Kidney (tissue), 14 donors: ENCODE data around the gene ORC4. TPM values are rescaled to one million over a fixed set of nuclear protein-coding genes. Genes with fewer than 3 reads are reported as not detected.

Source experiments
- DNase-seq, 5 donors: peaks; one replicate each; pipeline ENCODE4 v3.0.0-alpha.2; 2013 to 2020
- FAIRE-seq: peaks from 2 replicates; lab custom pipeline; 2012; peaks lifted over from hg19 to GRCh38; lab: Jason Lieb, UNC
- H3K27ac ChIP-seq, 2 donors: one replicate each; pipeline ENCODE4 v1.7.0; 2013; ENCODE audit warnings: low read depth in 2 of 2, low read length in 2 of 2, inconsistent platforms in 1 of 2
- H3K27me3 ChIP-seq: one replicate; pipeline ENCODE4 v1.7.1; 2013; ENCODE audit warnings: low read length, inconsistent platforms; ENCODE audit not compliant: control insufficient read depth, insufficient read depth
- H3K36me3 ChIP-seq, 3 donors: one replicate each; pipeline versions ENCODE4 v1.7.0 to v1.7.1; 2013; ENCODE audit warnings: low read length in 3 of 3, control low read depth in 1 of 3, inconsistent platforms in 1 of 3; ENCODE audit not compliant: insufficient read depth in 3 of 3, control insufficient read depth in 2 of 3
- H3K4me1 ChIP-seq, 3 donors: one replicate each; pipeline versions ENCODE4 v1.7.0 to v1.7.1; 2013; ENCODE audit warnings: low read length in 3 of 3, inconsistent platforms in 1 of 3, low read depth in 1 of 3; ENCODE audit not compliant: control insufficient read depth in 2 of 3, insufficient read depth in 2 of 3
- H3K4me3 ChIP-seq, 3 donors: one replicate each; pipeline versions ENCODE4 v1.7.0 to v1.8.1; 2013; ENCODE audit warnings: low read length in 3 of 3, control low read depth in 1 of 3, inconsistent platforms in 1 of 3
- H3K9ac ChIP-seq, 3 donors: one replicate each; pipeline versions ENCODE4 v1.7.0 to v1.7.1; 2013; ENCODE audit warnings: low read length in 3 of 3, control low read depth in 1 of 3, inconsistent platforms in 1 of 3
- H3K9me3 ChIP-seq, 3 donors: one replicate each; pipeline versions ENCODE4 v1.7.0 to v1.7.1; 2013; ENCODE audit warnings: low read length in 3 of 3, control low read depth in 1 of 3, inconsistent platforms in 1 of 3; ENCODE audit not compliant: control insufficient read depth in 2 of 3, insufficient read depth in 1 of 3
- intact Hi-C: fragments of 100-400 bp; cut with DNase I; formaldehyde crosslinking; loops from one replicate; pipeline ENCODE4 v1.11.1; 2022
- polyA plus RNA-seq: library from polyadenylated mRNA; stranded (reverse); fragments of 350-450 nt; fragmentation: Illumina TruSeq; extraction: RNeasy Lipid Tissue Mini Kit (QIAGEN cat#74804); gene quantifications from one replicate; pipeline ENCODE4 v1.2.3, GENCODE V29; 2014; ENCODE audit warnings: low read depth, low replicate concordance; ENCODE audit not compliant: insufficient read depth
- total RNA-seq: library from RNA; stranded (reverse); fragmentation: NEBNext Ultra II Directional; extraction: Animal tissue kit (Norgen Biotek cat#: 25700); gene quantifications from one replicate; pipeline ENCODE4 v1.2.1, GENCODE V29; 2021
- TF ChIP-seq, protein P1 (sequence below): IDR thresholded peaks from 3 replicates; pipeline ENCODE4 v1.5.1; 2012; ENCODE audit warnings: mild to moderate bottlenecking, moderate library complexity, borderline replicate concordance; ENCODE audit not compliant: insufficient read depth; ENCODE audit errors: extremely low read depth
- donor health status: control.
- donor health status: control.
- donor health status: control.
- donor health status: control.
- donor health status: control.
- donor health status: DM: yes; HTN: yes; CAD: no.
- donor health status: Normal renal cell carcinoma (clear cell type).

The ORC4 gene
- total and polyA plus RNA-seq, 2 donors from 2014 or later, result 34.5 to 49.7 TPM

DNA sequence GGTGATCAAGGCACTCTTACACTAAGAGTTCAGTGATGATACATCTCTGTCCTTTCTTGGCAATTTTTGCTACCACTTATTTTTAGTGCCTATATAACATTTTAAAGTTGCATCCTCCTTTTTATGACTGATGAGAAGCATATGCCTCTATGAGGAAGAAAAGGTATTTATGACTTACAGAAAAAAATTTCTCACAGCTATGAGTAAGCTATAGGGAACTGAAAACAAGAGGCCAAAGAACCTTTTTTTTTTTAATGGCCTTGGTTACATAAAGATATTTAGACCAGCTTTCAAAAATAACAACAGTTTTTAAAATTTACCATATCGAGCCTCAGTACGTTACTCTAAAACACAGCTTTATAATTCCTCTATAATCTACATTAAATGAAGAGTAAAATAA lies 21.7 kb upstream of the ORC4 start:
- intact Hi-C loops, result no loop called here
- TF ChIP-seq, protein P1, sequence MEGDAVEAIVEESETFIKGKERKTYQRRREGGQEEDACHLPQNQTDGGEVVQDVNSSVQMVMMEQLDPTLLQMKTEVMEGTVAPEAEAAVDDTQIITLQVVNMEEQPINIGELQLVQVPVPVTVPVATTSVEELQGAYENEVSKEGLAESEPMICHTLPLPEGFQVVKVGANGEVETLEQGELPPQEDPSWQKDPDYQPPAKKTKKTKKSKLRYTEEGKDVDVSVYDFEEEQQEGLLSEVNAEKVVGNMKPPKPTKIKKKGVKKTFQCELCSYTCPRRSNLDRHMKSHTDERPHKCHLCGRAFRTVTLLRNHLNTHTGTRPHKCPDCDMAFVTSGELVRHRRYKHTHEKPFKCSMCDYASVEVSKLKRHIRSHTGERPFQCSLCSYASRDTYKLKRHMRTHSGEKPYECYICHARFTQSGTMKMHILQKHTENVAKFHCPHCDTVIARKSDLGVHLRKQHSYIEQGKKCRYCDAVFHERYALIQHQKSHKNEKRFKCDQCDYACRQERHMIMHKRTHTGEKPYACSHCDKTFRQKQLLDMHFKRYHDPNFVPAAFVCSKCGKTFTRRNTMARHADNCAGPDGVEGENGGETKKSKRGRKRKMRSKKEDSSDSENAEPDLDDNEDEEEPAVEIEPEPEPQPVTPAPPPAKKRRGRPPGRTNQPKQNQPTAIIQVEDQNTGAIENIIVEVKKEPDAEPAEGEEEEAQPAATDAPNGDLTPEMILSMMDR, result no peak
- no peaks in the 10 kb centered on the region for H3K27me3 ChIP-seq
- H3K4me1 ChIP-seq, result no peaks in the 10 kb centered on the region
- DNase-seq (no peak), FAIRE-seq (no peak)
- no peak overlapping the region for H3K4me3 ChIP-seq
- no peaks in the 10 kb centered on the region for H3K36me3 ChIP-seq
- no peak overlapping the region for H3K9ac ChIP-seq
- H3K27ac ChIP-seq, result no peak overlapping the region
- no peaks in the 10 kb centered on the region for H3K9me3 ChIP-seq

DNA sequence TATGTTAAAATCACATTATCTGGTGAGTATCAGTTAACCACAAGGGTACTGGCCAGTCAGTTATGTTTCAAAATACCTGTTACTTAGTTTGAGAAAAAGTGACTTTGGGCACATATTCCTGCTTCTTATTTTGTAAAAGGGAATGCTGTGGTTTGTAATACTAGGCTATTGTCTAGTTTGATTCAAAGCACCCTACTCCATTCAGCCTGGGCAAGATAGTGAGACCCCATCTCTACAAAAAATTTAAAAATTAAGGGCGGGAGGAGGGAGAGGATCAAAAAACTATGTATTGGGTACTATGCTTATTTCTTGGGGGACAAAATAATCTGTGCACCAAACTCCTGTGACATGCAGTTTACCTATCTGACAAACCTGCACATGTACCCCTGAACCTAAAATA lies 19.2 kb upstream of the ORC4 start:
- H3K27ac ChIP-seq, result no peak overlapping the region
- H3K36me3 ChIP-seq, result no peaks in the 10 kb centered on the region
- no peak overlapping the region for H3K9ac ChIP-seq
- no peak overlapping the region for H3K4me3 ChIP-seq
- DNase-seq (no peak), FAIRE-seq (no peak)
- no peaks in the 10 kb centered on the region for H3K27me3 ChIP-seq
- TF ChIP-seq, protein P1, result no peak
- no peaks in the 10 kb centered on the region for H3K4me1 ChIP-seq
- intact Hi-C loops, result no loop called here
- H3K9me3 ChIP-seq, result no peaks in the 10 kb centered on the region

DNA sequence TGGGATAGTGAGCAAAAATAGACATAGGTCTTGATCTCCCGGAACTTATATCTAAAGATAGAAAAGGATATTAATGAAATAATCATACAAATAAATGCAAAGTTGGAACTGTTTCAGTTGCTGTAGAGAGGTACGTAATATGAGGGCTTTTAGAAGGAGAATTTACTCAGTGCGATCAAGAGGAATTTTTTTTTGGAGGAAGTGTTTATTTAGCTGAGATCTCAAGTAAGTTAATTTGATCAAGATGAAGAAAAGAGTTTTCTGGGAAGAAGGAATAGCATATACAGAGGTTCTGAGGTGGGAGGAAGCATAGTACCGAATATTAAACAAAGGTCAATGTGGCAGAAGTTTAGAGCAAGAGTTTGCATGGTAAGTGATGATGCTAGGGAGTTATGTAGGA lies 11.7 kb upstream of the ORC4 start:
- H3K27me3 ChIP-seq, result no peaks in the 10 kb centered on the region
- no peaks in the 10 kb centered on the region for H3K36me3 ChIP-seq
- H3K4me1 ChIP-seq, result no peaks in the 10 kb centered on the region
- TF ChIP-seq, protein P1, result no peak
- H3K9me3 ChIP-seq, result no peaks in the 10 kb centered on the region
- no peak for DNase-seq
- no peak overlapping the region for H3K9ac ChIP-seq
- intact Hi-C loops, result no loop called here
- H3K27ac ChIP-seq, result no peak overlapping the region
- no peak overlapping the region for H3K4me3 ChIP-seq
- FAIRE-seq, result no peak

DNA sequence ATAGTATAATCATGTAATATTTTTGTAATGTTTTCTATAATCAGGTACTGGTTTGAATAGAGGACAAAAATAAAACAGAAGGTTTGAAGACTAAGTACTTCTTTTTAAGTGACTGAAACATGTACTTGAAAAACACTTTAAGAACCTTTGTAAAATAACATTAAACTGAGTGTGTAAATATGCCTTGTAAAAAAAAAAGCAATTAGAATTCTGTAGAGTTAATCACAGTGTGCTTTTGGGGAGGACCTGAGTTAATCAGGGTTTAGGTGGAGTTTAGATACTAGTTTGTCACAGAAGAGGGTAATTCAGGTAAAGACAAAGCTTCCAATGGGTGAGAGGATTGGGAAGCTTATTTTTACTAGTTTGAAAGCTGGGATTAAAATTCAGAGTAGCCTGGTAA lies 10.6 kb upstream of the ORC4 start:
- no peaks in the 10 kb centered on the region for H3K9me3 ChIP-seq
- H3K4me3 ChIP-seq, result no peak overlapping the region
- H3K27ac ChIP-seq, result no peak overlapping the region
- H3K27me3 ChIP-seq, result no peaks in the 10 kb centered on the region
- no peaks in the 10 kb centered on the region for H3K36me3 ChIP-seq
- intact Hi-C loops, result no loop called here
- TF ChIP-seq, protein P1, result no peak
- H3K4me1 ChIP-seq, result no peaks in the 10 kb centered on the region
- FAIRE-seq (peak; percentile 77), DNase-seq (no peak)
- H3K9ac ChIP-seq, result no peak overlapping the region
